ENCODE results near the gene APLN. TPM values are rescaled to one million over a fixed set of nuclear protein-coding genes. Genes with fewer than 3 reads are reported as not detected.
A peak's percentile ranks its signal among the peaks of the same experiment; 100 is the strongest.

Gene APLN
- total and polyA plus RNA-seq, 2 donors (not counting 1 experiment from before 2014, with no cell fraction given) = 0.17 to 2.4 TPM

DNA sequence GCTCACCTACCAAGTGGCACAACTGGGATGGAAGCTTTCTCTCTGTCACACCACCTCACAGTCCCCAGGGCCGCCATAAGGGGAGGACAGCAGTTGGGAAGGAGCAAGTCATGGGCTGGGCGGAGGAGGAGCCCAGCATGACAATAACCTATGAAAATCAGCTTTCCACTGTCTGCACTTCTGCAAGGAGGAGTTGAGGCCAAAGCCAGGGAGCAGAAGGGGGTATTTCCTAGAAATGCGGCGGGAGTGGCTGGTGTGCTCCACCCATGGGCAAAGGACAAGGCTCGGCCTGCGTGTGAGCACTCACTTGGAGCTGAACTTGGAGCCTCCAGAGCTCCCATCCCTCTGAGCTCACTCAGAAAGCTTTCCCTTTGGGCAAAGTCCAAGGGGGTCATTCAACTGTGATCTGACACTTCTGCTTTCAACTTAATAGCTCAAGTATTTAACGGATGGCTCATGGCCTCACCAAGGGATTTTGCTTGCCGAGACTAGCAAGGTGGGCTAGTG is 18.5 kb downstream of the APLN start:
- no peak for DNase-seq (ENCODE audit: low read depth in 2 of 2)
- Histone ChIP-seq H3K4me1 (ENCODE audit: control insufficient read depth, extremely low read depth, insufficient read depth, low read length) (no peaks in the 10 kb centered on the region), H3K27me3 (ENCODE audit: control insufficient read depth, insufficient read depth, low read length) (no peaks in the 10 kb centered on the region), H3K79me2 (ENCODE audit: control insufficient read depth, insufficient read depth, low read length) (no peaks in the 10 kb centered on the region), H3K9me3 (ENCODE audit: control insufficient read depth, insufficient read depth, low read depth, low read length) (no peaks in the 10 kb centered on the region), H3K27ac (ENCODE audit: insufficient read depth, low read length) (no peak overlapping the region), H3K4me3 (replicated peaks in 1 of 4; ENCODE audit: control extremely low read depth in 1 of 4, insufficient read depth in 1 of 4, low read depth in 3 of 4, low read length in 4 of 4) (no peak overlapping the region), H3K4me2 (ENCODE audit: extremely low read depth, insufficient read depth, low read length) (no peak overlapping the region), H2AFZ (ENCODE audit: low read length) (no peak overlapping the region), H3K9ac (ENCODE audit: insufficient read depth, low read length) (no peak overlapping the region), H3K36me3 (ENCODE audit: control insufficient read depth, insufficient read depth, low read length) (no peaks in the 10 kb centered on the region), H4K20me1 (ENCODE audit: control insufficient read depth, extremely low read depth, insufficient read depth, low read length) (no peaks in the 10 kb centered on the region)
- TF ChIP-seq EZH2 (IDR thresholded peaks at IDR 0.05; ENCODE audit: low read length, missing control alignments) = no peak
- TF ChIP-seq, protein P1, sequence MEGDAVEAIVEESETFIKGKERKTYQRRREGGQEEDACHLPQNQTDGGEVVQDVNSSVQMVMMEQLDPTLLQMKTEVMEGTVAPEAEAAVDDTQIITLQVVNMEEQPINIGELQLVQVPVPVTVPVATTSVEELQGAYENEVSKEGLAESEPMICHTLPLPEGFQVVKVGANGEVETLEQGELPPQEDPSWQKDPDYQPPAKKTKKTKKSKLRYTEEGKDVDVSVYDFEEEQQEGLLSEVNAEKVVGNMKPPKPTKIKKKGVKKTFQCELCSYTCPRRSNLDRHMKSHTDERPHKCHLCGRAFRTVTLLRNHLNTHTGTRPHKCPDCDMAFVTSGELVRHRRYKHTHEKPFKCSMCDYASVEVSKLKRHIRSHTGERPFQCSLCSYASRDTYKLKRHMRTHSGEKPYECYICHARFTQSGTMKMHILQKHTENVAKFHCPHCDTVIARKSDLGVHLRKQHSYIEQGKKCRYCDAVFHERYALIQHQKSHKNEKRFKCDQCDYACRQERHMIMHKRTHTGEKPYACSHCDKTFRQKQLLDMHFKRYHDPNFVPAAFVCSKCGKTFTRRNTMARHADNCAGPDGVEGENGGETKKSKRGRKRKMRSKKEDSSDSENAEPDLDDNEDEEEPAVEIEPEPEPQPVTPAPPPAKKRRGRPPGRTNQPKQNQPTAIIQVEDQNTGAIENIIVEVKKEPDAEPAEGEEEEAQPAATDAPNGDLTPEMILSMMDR (conservative IDR thresholded peaks at IDR 0.05 in 1 of 2, IDR thresholded peaks at IDR 0.05 in 1 of 2; ENCODE audit: low read depth in 1 of 2, low read length in 2 of 2) = no peak

DNA sequence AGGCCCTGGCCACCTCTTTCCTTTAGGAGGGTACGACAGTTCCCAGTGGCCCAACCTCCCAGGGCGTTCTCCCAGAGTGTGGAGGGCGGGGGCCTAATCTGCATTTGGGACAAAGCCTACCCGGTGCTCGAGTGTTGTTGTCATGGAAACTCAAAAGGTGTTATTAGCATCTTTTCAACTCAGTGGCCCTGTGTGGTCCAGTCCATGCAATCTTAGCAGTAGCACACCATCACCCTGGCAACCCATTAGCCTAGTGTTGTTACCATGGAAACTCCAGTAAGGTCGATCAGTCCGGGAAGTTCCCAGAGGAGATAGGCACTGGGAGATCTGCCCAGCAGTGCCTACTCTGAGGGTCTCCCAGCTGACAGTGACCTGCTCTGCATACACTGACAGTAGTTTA is 20.2 kb downstream of the APLN start:
- H3K27ac ChIP-seq (ENCODE audit: insufficient read depth, low read length) = no peak overlapping the region
- H3K4me1 ChIP-seq (ENCODE audit: control insufficient read depth, extremely low read depth, insufficient read depth, low read length) = no peaks in the 10 kb centered on the region
- H2AFZ ChIP-seq (ENCODE audit: low read length) = no peak overlapping the region
- TF ChIP-seq, protein P1 (conservative IDR thresholded peaks at IDR 0.05 in 1 of 2, IDR thresholded peaks at IDR 0.05 in 1 of 2; ENCODE audit: low read depth in 1 of 2, low read length in 2 of 2) = no peak
- no peak for TF ChIP-seq EZH2 (IDR thresholded peaks at IDR 0.05; ENCODE audit: low read length, missing control alignments)
- H3K79me2 ChIP-seq (ENCODE audit: control insufficient read depth, insufficient read depth, low read length) = no peaks in the 10 kb centered on the region
- no peak for DNase-seq (ENCODE audit: low read depth in 2 of 2)
- no peaks in the 10 kb centered on the region for H3K9me3 ChIP-seq (ENCODE audit: control insufficient read depth, insufficient read depth, low read depth, low read length)
- H3K27me3 ChIP-seq (ENCODE audit: control insufficient read depth, insufficient read depth, low read length) = no peaks in the 10 kb centered on the region
- H3K36me3 ChIP-seq (ENCODE audit: control insufficient read depth, insufficient read depth, low read length) = no peaks in the 10 kb centered on the region
- no peak overlapping the region for H3K9ac ChIP-seq (ENCODE audit: insufficient read depth, low read length)
- no peak overlapping the region for H3K4me3 ChIP-seq (replicated peaks in 1 of 4; ENCODE audit: control extremely low read depth in 1 of 4, insufficient read depth in 1 of 4, low read depth in 3 of 4, low read length in 4 of 4)
- H3K4me2 ChIP-seq (ENCODE audit: extremely low read depth, insufficient read depth, low read length) = no peak overlapping the region
- H4K20me1 ChIP-seq (ENCODE audit: control insufficient read depth, extremely low read depth, insufficient read depth, low read length) = no peaks in the 10 kb centered on the region

DNA sequence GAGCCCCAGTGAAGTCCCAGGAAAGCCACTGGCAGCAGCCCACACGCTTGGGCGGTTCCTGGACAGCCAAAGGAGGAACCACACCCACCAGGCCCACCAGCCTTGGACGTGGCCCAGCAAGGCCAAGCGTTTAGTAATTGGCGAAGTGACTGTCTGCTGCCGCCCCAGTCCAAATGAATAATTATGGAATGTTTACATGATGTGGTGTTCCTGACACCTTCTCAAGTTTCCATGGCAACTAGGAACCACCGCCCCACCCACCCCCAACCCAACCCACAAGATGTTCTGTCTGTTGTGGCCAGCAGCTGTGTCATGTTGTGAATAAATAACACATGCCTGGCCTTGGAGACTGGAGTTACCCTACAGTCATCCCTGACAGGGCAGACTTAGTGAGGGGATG is 22.3 kb downstream of the APLN start:
- H3K9me3 ChIP-seq (ENCODE audit: control insufficient read depth, insufficient read depth, low read depth, low read length) = no peaks in the 10 kb centered on the region
- DNase-seq (ENCODE audit: low read depth in 2 of 2) = peak; percentile 47 to 48

More for the DNA sequence above, 22.3 kb downstream of the APLN start:
- Histone ChIP-seq H4K20me1 (ENCODE audit: control insufficient read depth, extremely low read depth, insufficient read depth, low read length) (no peaks in the 10 kb centered on the region), H3K9ac (ENCODE audit: insufficient read depth, low read length) (no peak overlapping the region), H3K79me2 (ENCODE audit: control insufficient read depth, insufficient read depth, low read length) (no peaks in the 10 kb centered on the region), H3K27ac (ENCODE audit: insufficient read depth, low read length) (no peak overlapping the region), H3K4me2 (ENCODE audit: extremely low read depth, insufficient read depth, low read length) (no peak overlapping the region), H3K4me1 (ENCODE audit: control insufficient read depth, extremely low read depth, insufficient read depth, low read length) (no peaks in the 10 kb centered on the region), H2AFZ (ENCODE audit: low read length) (no peak overlapping the region), H3K36me3 (ENCODE audit: control insufficient read depth, insufficient read depth, low read length) (no peaks in the 10 kb centered on the region), H3K4me3 (replicated peaks in 1 of 4; ENCODE audit: control extremely low read depth in 1 of 4, insufficient read depth in 1 of 4, low read depth in 3 of 4, low read length in 4 of 4) (no peak overlapping the region), H3K27me3 (ENCODE audit: control insufficient read depth, insufficient read depth, low read length) (no peaks in the 10 kb centered on the region)
- TF ChIP-seq EZH2 (IDR thresholded peaks at IDR 0.05; ENCODE audit: low read length, missing control alignments) = no peak
- TF ChIP-seq, protein P1 (conservative IDR thresholded peaks at IDR 0.05 in 1 of 2, IDR thresholded peaks at IDR 0.05 in 1 of 2; ENCODE audit: low read depth in 1 of 2, low read length in 2 of 2) = no peak

Measured in fibroblast of lung (primary cell).